CD14-positive monocyte (primary cell): ENCODE measurements around the gene SPAG9. TPM values are rescaled to one million over a fixed set of nuclear protein-coding genes. Genes with fewer than 3 reads are reported as not detected.
A peak's percentile ranks its signal among the peaks of the same experiment; 100 is the strongest.

Source experiments
- DNase-seq, 3 donors: peaks; one replicate each; pipeline ENCODE4 v3.0.0-alpha.2; 2011 to 2022
- H2AFZ ChIP-seq: 2 replicates; pipeline ENCODE4 v1.6.0; 2012; ENCODE audit warnings: mild to moderate bottlenecking, low read depth, low read length, inconsistent platforms; ENCODE audit not compliant: insufficient read depth, poor library complexity, severe bottlenecking
- H3K27ac ChIP-seq, 2 donors: 1 replicate in 1 of 2; 2 replicates in 1 of 2; pipeline ENCODE4 v1.5.1; 2012 to 2013; ENCODE audit warnings: low read length in 2 of 2, control low read depth in 1 of 2, inconsistent platforms in 1 of 2, low read depth in 1 of 2, mild to moderate bottlenecking in 1 of 2
- H3K27me3 ChIP-seq, 2 donors: one replicate each; pipeline versions ENCODE4 v1.6.0 to v1.6.1; 2011 to 2013; ENCODE audit warnings: low read length in 2 of 2; ENCODE audit not compliant: control insufficient read depth in 2 of 2, insufficient read depth in 2 of 2
- H3K36me3 ChIP-seq, 2 donors: replicated peaks in 1 of 2; 1 replicate in 1 of 2; 2 replicates in 1 of 2; pipeline versions ENCODE4 v1.5.1 to v1.6.1; 2012 to 2013; ENCODE audit warnings: low read length in 2 of 2, control low read depth in 1 of 2, inconsistent platforms in 1 of 2, mild to moderate bottlenecking in 1 of 2; ENCODE audit not compliant: insufficient read depth in 2 of 2, control insufficient read depth in 1 of 2
- H3K4me1 ChIP-seq, 2 donors: 1 replicate in 1 of 2; 2 replicates in 1 of 2; pipeline versions ENCODE4 v1.5.1 to v1.6.1; 2012 to 2013; ENCODE audit warnings: low read length in 2 of 2, control low read depth in 1 of 2, inconsistent platforms in 1 of 2, mild to moderate bottlenecking in 1 of 2, moderate library complexity in 1 of 2; ENCODE audit not compliant: insufficient read depth in 2 of 2, control insufficient read depth in 1 of 2
- H3K4me2 ChIP-seq: replicated peaks from 2 replicates; pipeline ENCODE3; 2012; ENCODE audit warnings: low read length, moderate library complexity, mild to moderate bottlenecking; ENCODE audit not compliant: poor library complexity, severe bottlenecking; ENCODE audit errors: extremely low read depth
- H3K4me3 ChIP-seq, 3 experiments: fragments of 200-600 bp in 1 of 3; sonication (generic) in 1 of 3; replicated peaks in 1 of 3; 1 replicate in 2 of 3; 2 replicates in 1 of 3; pipeline ENCODE4 v1.5.1; 2011 to 2013; ENCODE audit warnings: low read length in 3 of 3, mild to moderate bottlenecking in 3 of 3, control low read depth in 2 of 3, low read depth in 2 of 3, inconsistent platforms in 1 of 3, moderate library complexity in 1 of 3
- H3K79me2 ChIP-seq: 2 replicates; pipeline ENCODE4 v1.6.0; 2012; ENCODE audit warnings: mild to moderate bottlenecking, control low read depth, inconsistent platforms, low read length, moderate library complexity; ENCODE audit not compliant: insufficient read depth
- H3K9ac ChIP-seq: 2 replicates; pipeline ENCODE4 v1.6.0; 2017; ENCODE audit warnings: low read length, mild to moderate bottlenecking; ENCODE audit not compliant: insufficient read depth, poor library complexity, severe bottlenecking
- H3K9me3 ChIP-seq, 2 donors: replicated peaks in 1 of 2; 1 replicate in 1 of 2; 2 replicates in 1 of 2; pipeline versions ENCODE4 v1.5.1 to v1.6.1; 2012 to 2013; ENCODE audit warnings: low read length in 2 of 2, control low read depth in 1 of 2; ENCODE audit not compliant: control insufficient read depth in 1 of 2, insufficient read depth in 1 of 2
- H4K20me1 ChIP-seq: 2 replicates; pipeline ENCODE4 v1.6.0; 2012; ENCODE audit warnings: mild to moderate bottlenecking, low read length, control low read depth, moderate library complexity; ENCODE audit not compliant: insufficient read depth
- H3K27ac Mint-ChIP-seq, 7 donors: one replicate each; pipeline ENCODE4 v1.8.0; 2020; ENCODE audit warnings: mild to moderate bottlenecking in 7 of 7, mixed read lengths in 7 of 7, moderate library complexity in 6 of 7, inconsistent platforms in 2 of 7
- H3K27me3 Mint-ChIP-seq, 3 donors: one replicate each; pipeline ENCODE4 v1.8.0; 2021 to 2022; ENCODE audit warnings: low read depth in 3 of 3, mild to moderate bottlenecking in 3 of 3, mixed read lengths in 3 of 3, moderate library complexity in 3 of 3, inconsistent platforms in 1 of 3
- H3K36me3 Mint-ChIP-seq, 2 donors: one replicate each; pipeline ENCODE4 v1.8.0; 2020; ENCODE audit warnings: mixed read lengths in 2 of 2, inconsistent platforms in 1 of 2, mild to moderate bottlenecking in 1 of 2
- H3K4me1 Mint-ChIP-seq: one replicate; pipeline ENCODE4 v1.8.0; 2020; ENCODE audit warnings: mild to moderate bottlenecking, mixed read lengths
- H3K4me3 Mint-ChIP-seq, 2 donors: one replicate each; pipeline ENCODE4 v1.8.0; 2020; ENCODE audit warnings: mild to moderate bottlenecking in 2 of 2, mixed read lengths in 2 of 2, moderate library complexity in 1 of 2
- H3K9me3 Mint-ChIP-seq, 7 donors: one replicate each; pipeline ENCODE4 v1.8.0; 2020 to 2022; ENCODE audit warnings: mixed read lengths in 7 of 7, mild to moderate bottlenecking in 6 of 7, moderate library complexity in 6 of 7, inconsistent platforms in 2 of 7
- WGBS: methylation state at CpG from one replicate; pipeline ENCODE4 v1.1.5; 2013; ENCODE audit warnings: missing lambda C conversion rate; ENCODE audit not compliant: insufficient coverage; 5-methylcytosine and 5-hydroxymethylcytosine counted together
- intact Hi-C, 2 donors: fragments of 100-400 bp; cut with micrococcal nuclease; formaldehyde crosslinking; loops; one replicate each; pipeline versions ENCODE4 v1.15.0 to v1.15.1; 2023
- polyA plus RNA-seq, 3 donors: library from polyadenylated mRNA; depleted of rRNA in 1 of 3; unstranded in 2 of 3; stranded (reverse) in 1 of 3; fragments of 300-500 nt in 2 of 3; fragments of >200 nt in 1 of 3; fragmentation: Illumina TruSeq in 2 of 3; gene quantifications; 1 replicate in 2 of 3; 2 replicates in 1 of 3; pipeline ENCODE4 v1.2.3, GENCODE V29; 2012 to 2021
- TF ChIP-seq, protein P1 (sequence below): fragments of 200-600 bp; IDR thresholded peaks from one replicate; pipeline ENCODE4 v1.8.0; 2022; ENCODE audit warnings: antibody characterized with exemption, mild to moderate bottlenecking

The SPAG9 gene
- polyA plus RNA-seq, 3 donors = 4.9 to 33.1 (median 8.5) TPM

- peaks cover 3 to 10% (median 7%) of the 10 kb centered on the region in 3 donors for H3K27me3 Mint-ChIP-seq
- no peaks in the 10 kb centered on the region for H3K27me3 ChIP-seq
- peaks cover 17 to 31% of the 10 kb centered on the region in 2 donors for H3K4me1 ChIP-seq
- intact Hi-C loops = no loop called here
- H3K27ac ChIP-seq = no peak overlapping the region
- no peak for DNase-seq
- no peak overlapping the region for H2AFZ ChIP-seq
- 98% methylated on average over 15 of the region's 16 CpGs for WGBS
- H3K9ac ChIP-seq = no peak overlapping the region
- no peaks in the 10 kb centered on the region for H4K20me1 ChIP-seq
- H3K36me3 ChIP-seq = no peaks in the 10 kb centered on the region
- TF ChIP-seq, protein P1, sequence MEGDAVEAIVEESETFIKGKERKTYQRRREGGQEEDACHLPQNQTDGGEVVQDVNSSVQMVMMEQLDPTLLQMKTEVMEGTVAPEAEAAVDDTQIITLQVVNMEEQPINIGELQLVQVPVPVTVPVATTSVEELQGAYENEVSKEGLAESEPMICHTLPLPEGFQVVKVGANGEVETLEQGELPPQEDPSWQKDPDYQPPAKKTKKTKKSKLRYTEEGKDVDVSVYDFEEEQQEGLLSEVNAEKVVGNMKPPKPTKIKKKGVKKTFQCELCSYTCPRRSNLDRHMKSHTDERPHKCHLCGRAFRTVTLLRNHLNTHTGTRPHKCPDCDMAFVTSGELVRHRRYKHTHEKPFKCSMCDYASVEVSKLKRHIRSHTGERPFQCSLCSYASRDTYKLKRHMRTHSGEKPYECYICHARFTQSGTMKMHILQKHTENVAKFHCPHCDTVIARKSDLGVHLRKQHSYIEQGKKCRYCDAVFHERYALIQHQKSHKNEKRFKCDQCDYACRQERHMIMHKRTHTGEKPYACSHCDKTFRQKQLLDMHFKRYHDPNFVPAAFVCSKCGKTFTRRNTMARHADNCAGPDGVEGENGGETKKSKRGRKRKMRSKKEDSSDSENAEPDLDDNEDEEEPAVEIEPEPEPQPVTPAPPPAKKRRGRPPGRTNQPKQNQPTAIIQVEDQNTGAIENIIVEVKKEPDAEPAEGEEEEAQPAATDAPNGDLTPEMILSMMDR = no peak
- no peak overlapping the region for H3K4me3 Mint-ChIP-seq
- H3K9me3 Mint-ChIP-seq = peaks cover 0 to 3% (median 0%) of the 10 kb centered on the region in 7 donors
- H3K9me3 ChIP-seq = no peaks in the 10 kb centered on the region
- peak overlapping the region in 3 of 7 donors; percentile 7 to 46 (median 11) for H3K27ac Mint-ChIP-seq
- peaks cover 26% of the 10 kb centered on the region for H3K4me1 Mint-ChIP-seq
- H3K79me2 ChIP-seq = no peaks in the 10 kb centered on the region
- no peak overlapping the region for H3K4me3 ChIP-seq
- no peaks in the 10 kb centered on the region for H3K36me3 Mint-ChIP-seq
- no peak overlapping the region for H3K4me2 ChIP-seq
Measured at GRCh38 chr17:50939795-50940684, 180.6 kb downstream of the SPAG9 start.

DNA sequence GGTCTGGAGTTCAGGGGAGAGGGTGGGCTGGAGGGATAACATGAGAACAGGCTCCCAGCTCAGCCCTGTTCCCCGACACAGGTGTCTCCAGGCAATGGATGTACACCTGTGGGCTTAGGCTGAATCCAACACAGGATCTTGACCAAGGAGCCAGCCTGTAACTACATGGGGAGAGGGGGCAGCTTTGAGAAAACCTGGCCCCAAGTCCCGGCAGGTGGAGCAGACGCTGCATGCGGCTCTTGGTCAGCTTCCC is 181.2 kb downstream of the SPAG9 start:
- 95% methylated on average over 3 of the region's 4 CpGs for WGBS
- Histone ChIP-seq H3K9ac (no peak overlapping the region), H3K36me3 (no peaks in the 10 kb centered on the region), H2AFZ (no peak overlapping the region), H3K27ac (no peak overlapping the region), H3K9me3 (no peaks in the 10 kb centered on the region), H3K4me2 (no peak overlapping the region), H4K20me1 (no peaks in the 10 kb centered on the region), H3K4me3 (no peak overlapping the region), H3K79me2 (no peaks in the 10 kb centered on the region), H3K4me1 (peaks cover 19 to 31% of the 10 kb centered on the region in 2 donors), H3K27me3 (no peaks in the 10 kb centered on the region)
- TF ChIP-seq, protein P1 = no peak
- H3K4me3 Mint-ChIP-seq = no peak overlapping the region
- no peak for DNase-seq
- peaks cover 0 to 3% (median 0%) of the 10 kb centered on the region in 7 donors for H3K9me3 Mint-ChIP-seq
- intact Hi-C loops = no loop called here
- no peak overlapping the region for H3K27ac Mint-ChIP-seq
- peaks cover 30% of the 10 kb centered on the region for H3K4me1 Mint-ChIP-seq
- no peaks in the 10 kb centered on the region for H3K36me3 Mint-ChIP-seq
- H3K27me3 Mint-ChIP-seq = peaks cover 3 to 10% (median 7%) of the 10 kb centered on the region in 3 donors
